Type B pancreatic cell (in vitro differentiated cells): ENCODE data around the gene DDHD1. TPM values are rescaled to one million over a fixed set of nuclear protein-coding genes. Genes with fewer than 3 reads are reported as not detected.
"Not testable (repeated sequence)": the region's sequence is repeated elsewhere in the genome, so short reads cannot be mapped to it uniquely, and the experiment has no call there.

Experiments used
- DNase-seq: peaks from one replicate; pipeline ENCODE4 v3.0.0; 2021; ENCODE audit warnings: mixed read lengths; ENCODE audit not compliant: unreplicated experiment; ENCODE audit errors: extremely low spot score
- H3K27ac Mint-ChIP-seq: 2 replicates; pipeline ENCODE4 v1.8.0; 2021; ENCODE audit warnings: mild to moderate bottlenecking, mixed read lengths
- H3K27me3 Mint-ChIP-seq: 2 replicates; pipeline ENCODE4 v1.8.0; 2021; ENCODE audit warnings: mixed read lengths
- H3K36me3 Mint-ChIP-seq: 2 replicates; pipeline ENCODE4 v1.8.0; 2021; ENCODE audit warnings: mixed read lengths
- H3K4me1 Mint-ChIP-seq: one replicate; pipeline ENCODE4 v1.8.0; 2021; ENCODE audit warnings: mixed read lengths; ENCODE audit not compliant: unreplicated experiment
- H3K4me3 Mint-ChIP-seq: 2 replicates; pipeline ENCODE4 v1.8.0; 2021; ENCODE audit warnings: mild to moderate bottlenecking, mixed read lengths
- H3K9me3 Mint-ChIP-seq: 2 replicates; pipeline ENCODE4 v1.8.0; 2021; ENCODE audit warnings: mixed read lengths
- total RNA-seq: library from RNA; stranded (reverse); gene quantifications from 2 replicates; pipeline ENCODE4 v1.2.1, GENCODE V29; 2021; ENCODE audit warnings: low replicate concordance
- TF ChIP-seq, protein P1 (sequence below): fragments of 200-600 bp; sonication (generic); conservative IDR thresholded peaks from 2 replicates; pipeline ENCODE4 v1.5.0; 2021; ENCODE audit warnings: antibody characterized with exemption, mild to moderate bottlenecking

Gene DDHD1
- total RNA-seq, 1 donor from 2014 or later = 19.1 TPM

GRCh38 chr14:53124786-53125185 lies 28.3 kb downstream of the DDHD1 start:
- DNase-seq = no peak
- Mint-ChIP-seq H3K9me3 (peaks cover 2% of the 10 kb centered on the region), H3K27me3 (no peaks in the 10 kb centered on the region), H3K27ac (no peak overlapping the region), H3K4me1 (no peaks in the 10 kb centered on the region), H3K36me3 (no peaks in the 10 kb centered on the region), H3K4me3 (no peak overlapping the region)
- TF ChIP-seq, protein P1, sequence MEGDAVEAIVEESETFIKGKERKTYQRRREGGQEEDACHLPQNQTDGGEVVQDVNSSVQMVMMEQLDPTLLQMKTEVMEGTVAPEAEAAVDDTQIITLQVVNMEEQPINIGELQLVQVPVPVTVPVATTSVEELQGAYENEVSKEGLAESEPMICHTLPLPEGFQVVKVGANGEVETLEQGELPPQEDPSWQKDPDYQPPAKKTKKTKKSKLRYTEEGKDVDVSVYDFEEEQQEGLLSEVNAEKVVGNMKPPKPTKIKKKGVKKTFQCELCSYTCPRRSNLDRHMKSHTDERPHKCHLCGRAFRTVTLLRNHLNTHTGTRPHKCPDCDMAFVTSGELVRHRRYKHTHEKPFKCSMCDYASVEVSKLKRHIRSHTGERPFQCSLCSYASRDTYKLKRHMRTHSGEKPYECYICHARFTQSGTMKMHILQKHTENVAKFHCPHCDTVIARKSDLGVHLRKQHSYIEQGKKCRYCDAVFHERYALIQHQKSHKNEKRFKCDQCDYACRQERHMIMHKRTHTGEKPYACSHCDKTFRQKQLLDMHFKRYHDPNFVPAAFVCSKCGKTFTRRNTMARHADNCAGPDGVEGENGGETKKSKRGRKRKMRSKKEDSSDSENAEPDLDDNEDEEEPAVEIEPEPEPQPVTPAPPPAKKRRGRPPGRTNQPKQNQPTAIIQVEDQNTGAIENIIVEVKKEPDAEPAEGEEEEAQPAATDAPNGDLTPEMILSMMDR = no peak

DNA sequence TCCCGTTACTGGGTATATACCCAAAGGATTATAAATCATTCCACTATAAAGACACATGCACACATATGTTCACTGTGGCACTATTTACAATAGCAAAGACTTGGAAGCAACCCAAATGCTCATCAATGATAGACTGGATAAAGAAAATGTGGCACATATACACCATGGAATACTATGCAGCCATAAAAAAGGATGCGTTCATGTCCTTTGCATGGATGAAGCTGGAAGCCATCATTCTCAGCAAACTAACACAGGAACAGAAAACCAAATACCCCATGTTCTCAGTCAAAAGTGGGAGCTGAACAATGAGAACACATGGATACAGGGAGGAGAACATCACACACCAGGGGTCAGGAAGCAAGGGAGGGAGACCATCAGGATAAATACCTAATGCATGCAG lies 31.7 kb downstream of the DDHD1 start:
- H3K27me3 Mint-ChIP-seq, DNase-seq, H3K36me3 Mint-ChIP-seq, H3K4me1 Mint-ChIP-seq, H3K27ac Mint-ChIP-seq, H3K4me3 Mint-ChIP-seq: not testable (repeated sequence)
- H3K9me3 Mint-ChIP-seq = peaks cover 15% of the 10 kb centered on the region

DNA sequence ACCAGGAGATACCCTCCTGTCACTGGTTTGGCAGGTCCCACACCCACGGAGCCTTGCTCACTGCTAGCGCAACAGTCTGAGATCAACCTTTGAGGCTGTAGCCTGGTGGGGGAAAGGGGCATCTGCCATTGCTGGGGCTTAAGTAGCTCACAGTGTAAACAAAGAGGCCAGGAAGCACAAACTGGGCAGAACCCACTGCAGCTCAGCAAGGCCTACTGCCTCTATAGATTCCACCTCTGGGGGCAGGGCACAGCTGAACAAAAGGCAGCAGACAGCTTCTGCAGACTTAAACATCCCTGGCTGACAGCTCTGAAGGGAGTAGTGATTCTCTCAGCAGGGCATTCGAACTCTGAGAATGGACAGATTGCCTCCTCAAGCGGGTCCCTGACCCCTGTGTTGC lies 35.6 kb downstream of the DDHD1 start:
- H3K27me3 Mint-ChIP-seq, H3K27ac Mint-ChIP-seq, H3K4me3 Mint-ChIP-seq, DNase-seq, H3K4me1 Mint-ChIP-seq, H3K36me3 Mint-ChIP-seq: not testable (repeated sequence)
- H3K9me3 Mint-ChIP-seq = peaks cover 25% of the 10 kb centered on the region
- TF ChIP-seq, protein P1 = peak; percentile 47

DNA sequence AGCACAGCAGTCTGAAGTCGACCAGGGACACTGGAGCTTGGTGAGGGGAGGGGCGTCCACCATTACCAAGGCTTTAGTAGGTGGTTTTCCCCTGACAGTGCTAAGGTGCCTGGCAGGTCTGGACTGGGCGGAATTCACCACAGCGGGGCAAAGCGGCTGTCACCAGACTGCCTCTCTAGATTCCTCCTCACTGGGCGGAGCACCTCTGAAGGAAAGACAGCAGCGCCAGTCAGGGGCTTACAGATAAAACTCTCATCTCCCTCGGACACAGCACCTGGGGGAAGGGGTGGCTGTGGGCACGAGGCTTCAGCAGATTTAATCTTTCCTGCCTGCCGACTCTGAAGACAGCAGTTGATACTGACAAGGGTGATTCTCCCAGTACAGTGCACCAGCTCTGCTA lies 39.1 kb downstream of the DDHD1 start:
- Mint-ChIP-seq H3K27me3 (no peaks in the 10 kb centered on the region), H3K27ac (no peak overlapping the region), H3K4me3 (no peak overlapping the region), H3K9me3 (peaks cover 16% of the 10 kb centered on the region), H3K36me3 (peaks cover 4% of the 10 kb centered on the region), H3K4me1 (no peaks in the 10 kb centered on the region)
- TF ChIP-seq, protein P1 = no peak
- DNase-seq = no peak

GRCh38 chr14:53110096-53110495 lies 43.0 kb downstream of the DDHD1 start:
- Mint-ChIP-seq H3K9me3 (no peaks in the 10 kb centered on the region), H3K4me1 (no peaks in the 10 kb centered on the region), H3K27me3 (no peaks in the 10 kb centered on the region), H3K27ac (no peak overlapping the region), H3K4me3 (no peak overlapping the region), H3K36me3 (peaks cover 3% of the 10 kb centered on the region)
- TF ChIP-seq, protein P1 = no peak
- no peak for DNase-seq

DNA sequence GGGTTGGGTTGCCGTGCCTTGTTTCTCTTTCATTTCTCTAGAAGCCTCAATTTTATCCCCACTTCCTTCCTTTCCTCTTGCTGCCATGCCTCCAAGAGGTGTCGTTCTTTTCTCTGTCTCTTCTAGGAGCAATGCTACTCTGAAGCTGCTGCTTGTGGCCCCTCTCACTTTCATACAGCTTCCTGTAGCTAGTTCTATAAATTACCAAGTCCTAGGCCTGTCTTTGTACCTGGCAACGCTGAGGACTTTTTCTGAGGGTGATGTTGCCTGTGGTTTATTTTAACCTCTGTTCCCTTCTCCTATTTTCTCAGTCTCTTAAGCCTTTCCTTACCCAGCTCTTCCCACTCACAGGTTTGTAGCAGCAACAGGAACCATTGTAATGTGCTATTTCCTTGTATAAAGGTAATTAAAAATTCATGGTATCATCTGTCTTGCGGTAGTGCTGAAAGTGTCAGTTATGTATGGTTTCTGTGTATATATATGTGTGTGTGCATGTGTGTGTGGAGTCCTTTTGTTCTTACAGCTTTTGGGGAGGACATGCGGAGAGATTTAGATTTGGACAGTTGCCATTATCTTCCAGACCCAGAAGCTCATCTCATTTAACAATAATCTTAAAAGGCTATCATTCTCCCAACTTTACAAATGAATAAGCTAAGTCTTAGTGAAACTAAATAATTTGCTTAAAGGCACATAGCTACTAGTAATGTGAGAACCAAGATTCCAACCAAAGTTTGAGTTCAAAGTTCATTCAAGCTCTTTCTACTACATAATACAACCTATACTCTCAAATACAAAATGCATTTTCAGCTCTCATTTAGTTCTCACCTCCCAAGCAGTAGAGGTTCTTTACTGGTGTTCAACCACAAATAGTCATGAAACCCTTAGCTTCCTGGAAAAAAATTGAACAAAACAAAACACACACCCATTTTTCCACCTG lies 43.8 kb downstream of the DDHD1 start:
- H3K9me3 Mint-ChIP-seq = no peaks in the 10 kb centered on the region
- no peak overlapping the region for H3K27ac Mint-ChIP-seq
- H3K27me3 Mint-ChIP-seq = no peaks in the 10 kb centered on the region
- no peak overlapping the region for H3K4me3 Mint-ChIP-seq
- no peak for DNase-seq
- no peaks in the 10 kb centered on the region for H3K4me1 Mint-ChIP-seq
- TF ChIP-seq, protein P1 = no peak
- H3K36me3 Mint-ChIP-seq = peaks cover 3% of the 10 kb centered on the region
